H1 (cell line): Measurements from ENCODE around the gene TRDN. TPM values are rescaled to one million over a fixed set of nuclear protein-coding genes. Genes with fewer than 3 reads are reported as not detected.

ENCODE experiments used
- CTCF ChIA-PET: fragments of 300-600 bp; sonication (Branson Sonifier 250); formaldehyde crosslinking; loops from one replicate; lab custom pipeline; 2021; ENCODE audit not compliant: partially characterized antibody; lab: Charles Lee
- POLR2A ChIA-PET: fragments of 300-600 bp; sonication (Branson Sonifier 250); formaldehyde crosslinking; loops from one replicate; lab custom pipeline; 2021; ENCODE audit warnings: inconsistent platforms; ENCODE audit not compliant: partially characterized antibody; lab: Charles Lee
- DNase-seq, 2 experiments: peaks; one replicate each; pipeline versions ENCODE4 v3.0.0 to v3.0.0-alpha.2; 2010 to 2022; ENCODE audit warnings: low spot score in 2 of 2, low read depth in 1 of 2, mixed read lengths in 1 of 2
- FAIRE-seq: peaks from 2 replicates; lab custom pipeline; 2011; peaks lifted over from hg19 to GRCh38; lab: Jason Lieb, UNC
- H2AFZ ChIP-seq: 2 replicates; pipeline ENCODE4 v1.8.1; 2012; ENCODE audit warnings: low read length, inconsistent platforms
- H2AK5ac ChIP-seq: 2 replicates; pipeline ENCODE4 v1.6.1; 2013; ENCODE audit warnings: low read depth, low read length
- H2BK120ac ChIP-seq: replicated peaks from 2 replicates; pipeline ENCODE3; 2013; ENCODE audit warnings: low read depth, low read length, inconsistent platforms
- H2BK12ac ChIP-seq: 2 replicates; pipeline ENCODE4 v1.6.1; 2013; ENCODE audit warnings: low read depth, low read length
- H2BK15ac ChIP-seq: 2 replicates; pipeline ENCODE4 v1.6.1; 2013; ENCODE audit warnings: low read length
- H2BK20ac ChIP-seq: 2 replicates; pipeline ENCODE4 v1.6.1; 2013; ENCODE audit warnings: low read length
- H2BK5ac ChIP-seq: 2 replicates; pipeline ENCODE4 v1.6.1; 2013; ENCODE audit warnings: low read depth, low read length
- H3K14ac ChIP-seq: 2 replicates; pipeline ENCODE4 v1.6.1; 2013; ENCODE audit warnings: inconsistent platforms; ENCODE audit not compliant: insufficient read length
- H3K18ac ChIP-seq: 2 replicates; pipeline ENCODE4 v1.6.1; 2013; ENCODE audit warnings: low read length; ENCODE audit errors: extremely low read depth
- H3K23ac ChIP-seq: 2 replicates; pipeline ENCODE4 v1.6.1; 2013; ENCODE audit warnings: inconsistent platforms; ENCODE audit not compliant: insufficient read length
- H3K23me2 ChIP-seq: 2 replicates; pipeline ENCODE4 v1.6.1; 2013; ENCODE audit warnings: low read depth, low read length
- H3K27ac ChIP-seq: 2 replicates; pipeline ENCODE4 v1.6.1; 2011; ENCODE audit warnings: low read depth, low read length, inconsistent platforms
- H3K27me3 ChIP-seq, 4 experiments: replicated peaks in 1 of 4; 1 replicate in 1 of 4; 2 replicates in 3 of 4; pipeline versions ENCODE4 v1.6.1 to v1.8.1; 2011 to 2013; ENCODE audit warnings: low read length in 3 of 4, mild to moderate bottlenecking in 3 of 4, inconsistent platforms in 2 of 4, mixed read lengths in 2 of 4, moderate library complexity in 1 of 4; ENCODE audit not compliant: control insufficient read depth in 3 of 4, insufficient read depth in 3 of 4; ENCODE audit errors: extremely low read depth in 1 of 4
- H3K36me3 ChIP-seq, 4 experiments: 2 replicates each; pipeline versions ENCODE4 v1.6.1 to v1.8.1; 2011 to 2013; ENCODE audit warnings: mild to moderate bottlenecking in 4 of 4, low read length in 3 of 4, moderate library complexity in 2 of 4, control low read depth in 1 of 4, inconsistent platforms in 1 of 4; ENCODE audit not compliant: insufficient read depth in 4 of 4, control insufficient read depth in 2 of 4
- H3K4ac ChIP-seq: replicated peaks from 2 replicates; pipeline ENCODE3; 2013; ENCODE audit warnings: low read length, low read depth, mixed read lengths, inconsistent platforms; ENCODE audit not compliant: insufficient read length
- H3K4me1 ChIP-seq, 4 experiments: replicated peaks in 1 of 4; 1 replicate in 1 of 4; 2 replicates in 3 of 4; pipeline versions ENCODE4 v1.6.1 to v1.8.1; 2011 to 2013; ENCODE audit warnings: low read length in 3 of 4, inconsistent platforms in 2 of 4, mixed read lengths in 1 of 4; ENCODE audit not compliant: insufficient read depth in 4 of 4, control insufficient read depth in 3 of 4
- H3K4me2 ChIP-seq, 2 experiments: 2 replicates each; pipeline versions ENCODE4 v1.6.1 to v1.8.1; 2011 to 2013; ENCODE audit warnings: low read depth in 2 of 2, low read length in 2 of 2, control low read depth in 1 of 2, inconsistent platforms in 1 of 2, mild to moderate bottlenecking in 1 of 2; ENCODE audit not compliant: insufficient read depth in 1 of 2
- H3K4me3 ChIP-seq, 4 experiments: fragments of 200-600, 300-600 bp in 1 of 4; sonication (generic), shearing (Covaris generic), sonication (Bioruptor Twin) in 1 of 4; 2 replicates each; pipeline versions ENCODE4 v1.5.1 to v1.8.1; 2011 to 2016; ENCODE audit warnings: low read length in 4 of 4, low read depth in 3 of 4, control low read depth in 2 of 4, inconsistent platforms in 2 of 4, mild to moderate bottlenecking in 2 of 4, mixed read lengths in 1 of 4, moderate library complexity in 1 of 4; ENCODE audit not compliant: insufficient read depth in 2 of 4; ENCODE audit errors: extremely low read depth in 1 of 4
- H3K56ac ChIP-seq: replicated peaks from 2 replicates; pipeline ENCODE3; 2013; ENCODE audit warnings: low read depth, mild to moderate bottlenecking, mixed read lengths, low read length, inconsistent platforms; ENCODE audit not compliant: insufficient read length
- H3K79me1 ChIP-seq: 2 replicates; pipeline ENCODE4 v1.6.1; 2013; ENCODE audit warnings: low read depth, low read length, control low read depth
- H3K79me2 ChIP-seq, 2 experiments: 2 replicates each; pipeline versions ENCODE4 v1.6.1 to v1.8.1; 2012 to 2013; ENCODE audit warnings: low read length in 2 of 2, mild to moderate bottlenecking in 2 of 2, inconsistent platforms in 1 of 2; ENCODE audit not compliant: insufficient read depth in 2 of 2, control insufficient read depth in 1 of 2
- H3K9ac ChIP-seq, 4 experiments: replicated peaks in 1 of 4; 1 replicate in 1 of 4; 2 replicates in 3 of 4; pipeline versions ENCODE4 v1.6.1 to v1.8.1; 2011 to 2013; ENCODE audit warnings: low read depth in 3 of 4, low read length in 3 of 4, control low read depth in 2 of 4, mild to moderate bottlenecking in 2 of 4, moderate library complexity in 2 of 4, inconsistent platforms in 1 of 4; ENCODE audit errors: extremely low read depth in 1 of 4
- H3K9me3 ChIP-seq, 2 experiments: 2 replicates each; pipeline versions ENCODE4 v1.6.1 to v1.8.1; 2012 to 2013; ENCODE audit warnings: mild to moderate bottlenecking in 2 of 2, moderate library complexity in 2 of 2, control low read depth in 1 of 2, inconsistent platforms in 1 of 2, low read depth in 1 of 2, low read length in 1 of 2, mixed read lengths in 1 of 2; ENCODE audit not compliant: insufficient read depth in 2 of 2
- H4K20me1 ChIP-seq, 2 experiments: replicated peaks in 1 of 2; 2 replicates each; pipeline versions ENCODE3 to v1.8.1; 2011 to 2013; ENCODE audit warnings: inconsistent platforms in 2 of 2, low read length in 2 of 2, mild to moderate bottlenecking in 1 of 2; ENCODE audit not compliant: insufficient read depth in 2 of 2, control insufficient read depth in 1 of 2
- H4K5ac ChIP-seq: 2 replicates; pipeline ENCODE4 v1.6.1; 2013; ENCODE audit warnings: low read length, low read depth, mixed read lengths, inconsistent platforms; ENCODE audit not compliant: insufficient read length
- H4K8ac ChIP-seq: 2 replicates; pipeline ENCODE4 v1.8.0; 2013; ENCODE audit warnings: mild to moderate bottlenecking, moderate library complexity, low read length, inconsistent platforms; ENCODE audit not compliant: insufficient read depth; ENCODE audit errors: extremely low read depth
- H4K91ac ChIP-seq: replicated peaks from 2 replicates; pipeline ENCODE3; 2013; ENCODE audit warnings: low read length, mixed read lengths, inconsistent platforms; ENCODE audit not compliant: insufficient read length
- CEBPB ChIP-seq: IDR thresholded peaks from 2 replicates; pipeline ENCODE4 v1.6.1; 2012; ENCODE audit warnings: low read depth, low read length
- CHD1 ChIP-seq: IDR thresholded peaks from 2 replicates; pipeline ENCODE4 v1.6.1; 2012; ENCODE audit warnings: low read depth, low read length, improper control_type of control experiment
- GTF2F1 ChIP-seq: IDR thresholded peaks from 2 replicates; pipeline ENCODE4 v1.6.1; 2012; ENCODE audit warnings: low read depth, low read length, improper control_type of control experiment, borderline replicate concordance
- HDAC6 ChIP-seq: IDR thresholded peaks from one replicate; pipeline ENCODE4 v1.7.1; 2012; ENCODE audit warnings: low read depth, mild to moderate bottlenecking, inconsistent platforms, low read length, moderate library complexity
- KDM5A ChIP-seq: fragments of 200-600 bp; IDR thresholded peaks from 2 replicates; pipeline ENCODE4 v1.7.1; 2012; ENCODE audit warnings: mild to moderate bottlenecking, low read length, inconsistent platforms, mixed read lengths
- RBBP5 ChIP-seq: IDR thresholded peaks from 2 replicates; pipeline ENCODE4 v1.7.1; 2012; ENCODE audit warnings: low read depth, mild to moderate bottlenecking, inconsistent platforms, low read length, moderate library complexity, borderline replicate concordance
- SP4 ChIP-seq: IDR thresholded peaks from 2 replicates; pipeline ENCODE4 v1.6.1; 2012; ENCODE audit warnings: low read length, inconsistent platforms
- TAF1 ChIP-seq: IDR thresholded peaks from 2 replicates; pipeline ENCODE4 v1.6.1; 2011; ENCODE audit warnings: mild to moderate bottlenecking, low read depth, low read length
- whole genome bisulfite sequencing, 2 experiments: shearing (Covaris generic) in 1 of 2; methylation state at CpG; one replicate each; pipeline versions ENCODE4 v1.1.6 to v1.1.7; 2013 to 2015; ENCODE audit warnings: low lambda C conversion rate in 2 of 2, mixed read lengths in 2 of 2, inconsistent platforms in 1 of 2, low coverage in 1 of 2, missing lambda C conversion rate in 1 of 2; ENCODE audit not compliant: insufficient replicate concordance in 2 of 2, insufficient coverage in 1 of 2, insufficient read length in 1 of 2; ENCODE audit errors: extremely low coverage in 1 of 2, missing lambda C conversion rate in 1 of 2; 5-methylcytosine and 5-hydroxymethylcytosine counted together
- polyA plus RNA-seq, 7 experiments: library from polyadenylated mRNA; depleted of rRNA in 3 of 7; stranded (reverse) in 5 of 7; unstranded in 2 of 7; fragments of >200 nt in 5 of 7; fragments of 200-250 nt in 2 of 7; gene quantifications; 1 replicate in 5 of 7; 2 replicates in 1 of 7; 4 replicates in 1 of 7; pipeline versions ENCODE4 v1.2.1 to v1.2.3, GENCODE V29; 2011 to 2013; ENCODE audit warnings: missing spikeins in 2 of 7, mixed read lengths in 2 of 7
- total RNA-seq: library from RNA; stranded (reverse); fragmentation: NEBNext Ultra II Directional; extraction: Animal tissue kit (Norgen Biotek cat#: 25700); gene quantifications from 2 replicates; pipeline ENCODE4 v1.2.1, GENCODE V29; 2021
- TF ChIP-seq, protein P1 (sequence below): IDR thresholded peaks from 2 replicates; pipeline ENCODE4 v1.6.1; 2012; ENCODE audit warnings: low read length, inconsistent platforms

TRDN gene
- total and polyA plus RNA-seq, 2 of the 8 experiments (the other 6 are each of a cell fraction or from before 2014, with no cell fraction given), result 1.6 to 41.6 TPM

DNA sequence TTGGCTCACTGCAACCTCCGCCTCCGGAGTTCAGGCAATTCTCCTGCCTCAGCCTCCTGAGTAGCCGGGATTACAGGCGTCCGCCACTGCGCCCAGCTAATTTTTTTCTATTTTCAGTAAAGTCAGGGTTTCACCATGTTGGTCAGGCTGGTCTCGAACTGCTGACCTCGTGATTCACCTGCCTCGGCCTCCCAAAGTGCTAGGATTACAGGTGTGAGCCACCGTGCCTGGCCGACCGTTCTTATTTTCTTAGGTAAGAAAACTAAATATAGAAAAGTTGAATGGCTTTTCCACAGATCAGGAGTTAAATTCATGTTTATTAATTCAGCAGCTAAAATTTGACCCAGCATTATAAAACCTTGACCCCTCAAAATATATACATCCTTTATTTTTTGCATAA, 238.7 kb downstream of the TRDN start:
- H3K4me3 ChIP-seq, result no peak overlapping the region
- H4K20me1 ChIP-seq, result no peaks in the 10 kb centered on the region
- no peak overlapping the region for H2BK15ac ChIP-seq
- no peak overlapping the region for H3K4ac ChIP-seq
- no peak overlapping the region for H3K18ac ChIP-seq
- no peak overlapping the region for H2BK12ac ChIP-seq
- H4K5ac ChIP-seq, result no peak overlapping the region
- no peaks in the 10 kb centered on the region for H3K9me3 ChIP-seq
- TF ChIP-seq GTF2F1 (no peak), KDM5A (no peak), CEBPB (no peak), TAF1 (no peak), HDAC6 (no peak), SP4 (no peak), RBBP5 (no peak), CHD1 (no peak)
- TF ChIP-seq, protein P1, sequence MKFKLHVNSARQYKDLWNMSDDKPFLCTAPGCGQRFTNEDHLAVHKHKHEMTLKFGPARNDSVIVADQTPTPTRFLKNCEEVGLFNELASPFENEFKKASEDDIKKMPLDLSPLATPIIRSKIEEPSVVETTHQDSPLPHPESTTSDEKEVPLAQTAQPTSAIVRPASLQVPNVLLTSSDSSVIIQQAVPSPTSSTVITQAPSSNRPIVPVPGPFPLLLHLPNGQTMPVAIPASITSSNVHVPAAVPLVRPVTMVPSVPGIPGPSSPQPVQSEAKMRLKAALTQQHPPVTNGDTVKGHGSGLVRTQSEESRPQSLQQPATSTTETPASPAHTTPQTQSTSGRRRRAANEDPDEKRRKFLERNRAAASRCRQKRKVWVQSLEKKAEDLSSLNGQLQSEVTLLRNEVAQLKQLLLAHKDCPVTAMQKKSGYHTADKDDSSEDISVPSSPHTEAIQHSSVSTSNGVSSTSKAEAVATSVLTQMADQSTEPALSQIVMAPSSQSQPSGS, result no peak
- H3K14ac ChIP-seq, result no peak overlapping the region
- no peak overlapping the region for H2AFZ ChIP-seq
- DNase-seq (no peak), FAIRE-seq (no peak)
- ChIA-PET POLR2A (no interaction called here), CTCF (interaction anchor here (0.6 to 1.7 kb wide), 4 partner anchors 9 to 435 kb away, joined by 3 to 7 read pairs (median 3); no protein-coding TSS in a partner anchor)
- no peak overlapping the region for H3K23ac ChIP-seq
- H3K27me3 ChIP-seq, result no peaks in the 10 kb centered on the region
- H3K9ac ChIP-seq, result no peak overlapping the region
- no peak overlapping the region for H2BK5ac ChIP-seq
- no peak overlapping the region for H2BK120ac ChIP-seq
- no peaks in the 10 kb centered on the region for H3K23me2 ChIP-seq
- H3K27ac ChIP-seq, result no peak overlapping the region
- 0 out of 7 replicates have a peak, but pooled peaks cover 0 to 3% (median 0%) of the 10 kb centered on the region in 4 experiments for H3K4me1 ChIP-seq
- 89% methylated on average over 9 of the region's 12 CpGs; no CpG with 5 or more reads in 1 of the 2 experiments for WGBS, 2 experiments
- no peak overlapping the region for H3K4me2 ChIP-seq
- no peak overlapping the region for H2BK20ac ChIP-seq
- H4K8ac ChIP-seq, result no peak overlapping the region
- H4K91ac ChIP-seq, result no peak overlapping the region
- H3K79me1 ChIP-seq, result no peaks in the 10 kb centered on the region
- H3K36me3 ChIP-seq, result no peaks in the 10 kb centered on the region
- H3K79me2 ChIP-seq, result no peaks in the 10 kb centered on the region
- no peak overlapping the region for H3K56ac ChIP-seq
- H2AK5ac ChIP-seq, result no peak overlapping the region
